K562 (cell line): Measurements from ENCODE around the gene RNPEPL1. TPM values are rescaled to one million over a fixed set of nuclear protein-coding genes. Genes with fewer than 3 reads are reported as not detected.

Experiments used
- ATAC-seq: fragments of 200-7000 bp; cut with Tn5 transposase; 3 replicates; pipeline ENCODE4 v1.9.1; 2020; ENCODE audit warnings: moderate library complexity
- BruUV-seq: library from RNA; stranded (reverse); fragments of 400-500 nt; replicated peaks from 2 replicates; lab custom pipeline; 2021; lab: Mats Ljungman, UMichigan
- CTCF ChIA-PET: fragments of 300-600 bp; formaldehyde crosslinking; extraction: SDS; loops from one replicate; lab custom pipeline; 2021; ENCODE audit warnings: low intra/inter-chr PET ratio; lab: Yijun Ruan, JAX
- POLR2A ChIA-PET: fragments of 300-600, 350-650 bp; sonication (Branson Sonifier 250); formaldehyde crosslinking; extraction: SDS; loops from one replicate; lab custom pipeline; 2021; ENCODE audit warnings: antibody characterized with exemption, inconsistent platforms; lab: Yijun Ruan, JAX
- DNase-seq, 4 experiments: peaks; one replicate each; pipeline versions ENCODE4 v3.0.0 to v3.0.0-alpha.2; 2011 to 2018; ENCODE audit warnings: low spot score in 3 of 4, mixed read lengths in 3 of 4; ENCODE audit errors: extremely low read depth in 1 of 4
- FAIRE-seq: peaks from 2 replicates; lab custom pipeline; 2011; peaks lifted over from hg19 to GRCh38; lab: Jason Lieb, UNC
- H2AFZ ChIP-seq: 2 replicates; pipeline ENCODE4 v1.6.0; 2011; ENCODE audit warnings: low read depth, low read length, control low read depth, inconsistent platforms
- H3K27ac ChIP-seq: fragments of 200-600 bp; 3 replicates; pipeline ENCODE4 v1.8.0; 2011; ENCODE audit warnings: low read depth, mild to moderate bottlenecking, control low read depth, inconsistent platforms, low read length, moderate library complexity, mixed read lengths; ENCODE audit errors: extremely low read depth
- H3K27me3 ChIP-seq, 2 experiments: fragments of 300-600 bp in 1 of 2; 2 replicates in 1 of 2; 3 replicates in 1 of 2; pipeline versions ENCODE4 v1.6.0 to v1.8.0; 2011; ENCODE audit warnings: inconsistent platforms in 2 of 2, low read length in 2 of 2, mild to moderate bottlenecking in 1 of 2, mixed read lengths in 1 of 2, moderate library complexity in 1 of 2; ENCODE audit not compliant: control insufficient read depth in 2 of 2, insufficient read depth in 2 of 2
- H3K36me3 ChIP-seq: fragments of 300-600 bp; 3 replicates; pipeline ENCODE4 v1.8.0; 2011; ENCODE audit warnings: mild to moderate bottlenecking, low read length, inconsistent platforms; ENCODE audit not compliant: control insufficient read depth, insufficient read depth
- H3K4me1 ChIP-seq, 2 experiments: fragments of 200-600 bp in 1 of 2; replicated peaks in 1 of 2; 2 replicates in 1 of 2; 3 replicates in 1 of 2; pipeline versions ENCODE4 v1.5.1 to v1.8.0; 2011; ENCODE audit warnings: inconsistent platforms in 2 of 2, low read length in 2 of 2, mild to moderate bottlenecking in 1 of 2, mixed read lengths in 1 of 2, moderate library complexity in 1 of 2; ENCODE audit not compliant: control insufficient read depth in 2 of 2, insufficient read depth in 2 of 2
- H3K4me2 ChIP-seq: 2 replicates; pipeline ENCODE4 v1.6.1; 2011; ENCODE audit warnings: low read length, control low read depth, inconsistent platforms, mixed read lengths; ENCODE audit not compliant: insufficient read depth
- H3K4me3 ChIP-seq: fragments of 200-600 bp; sonication (generic), shearing (Covaris generic); 2 replicates; pipeline ENCODE4 v1.5.1; 2016; ENCODE audit warnings: control low read depth, inconsistent platforms
- H3K79me2 ChIP-seq: fragments of 200-600 bp; 3 replicates; pipeline ENCODE4 v1.8.0; 2011; ENCODE audit warnings: low read length, inconsistent platforms; ENCODE audit not compliant: control insufficient read depth, insufficient read depth
- H3K9ac ChIP-seq, 2 experiments: 2 replicates each; pipeline versions ENCODE4 v1.6.0 to v1.6.1; 2011; ENCODE audit warnings: low read depth in 2 of 2, low read length in 2 of 2, control low read depth in 1 of 2, inconsistent platforms in 1 of 2, mild to moderate bottlenecking in 1 of 2, mixed read lengths in 1 of 2; ENCODE audit not compliant: insufficient read depth in 1 of 2
- H3K9me1 ChIP-seq: one replicate; pipeline ENCODE4 v1.6.0; 2011; ENCODE audit warnings: inconsistent platforms, mild to moderate bottlenecking, low read length, moderate library complexity; ENCODE audit not compliant: control insufficient read depth, insufficient read depth
- H3K9me3 ChIP-seq: replicated peaks from 2 replicates; pipeline ENCODE4 v1.5.1; 2011; ENCODE audit warnings: low read depth, low read length, inconsistent platforms; ENCODE audit not compliant: control insufficient read depth, insufficient read depth
- H4K20me1 ChIP-seq: replicated peaks from 2 replicates; pipeline ENCODE4 v1.6.1; 2011; ENCODE audit warnings: low read length, inconsistent platforms, mixed read lengths; ENCODE audit not compliant: control insufficient read depth, insufficient read depth
- ARHGAP35 ChIP-seq: fragments of 450-650 bp; IDR thresholded peaks from 2 replicates; pipeline ENCODE4 v1.6.1; 2018; ENCODE audit not compliant: partially characterized antibody
- ATF1 ChIP-seq, 2 experiments: fragments of 450-650 bp in 1 of 2; IDR thresholded peaks; 2 replicates each; pipeline ENCODE4 v1.6.1; 2016; ENCODE audit warnings: missing compliant biosample characterization in 1 of 2, missing genetic modification characterization in 1 of 2
- CCAR2 ChIP-seq: fragments of 200-400 bp; formaldehyde crosslinking; IDR thresholded peaks from 2 replicates; pipeline ENCODE4 v1.6.1; 2017; ENCODE audit warnings: mild to moderate bottlenecking, low read depth, low read length
- CREBBP ChIP-seq: IDR thresholded peaks from one replicate; pipeline ENCODE4 v1.6.1; 2012; ENCODE audit warnings: low read depth, mild to moderate bottlenecking, control low read depth, inconsistent platforms, low read length
- ETV6 ChIP-seq, 3 experiments: fragments of 150-350 bp in 1 of 3; sonication (generic) in 1 of 3; formaldehyde crosslinking in 1 of 3; IDR thresholded peaks; 2 replicates each; pipeline versions ENCODE4 v1.6.1 to v1.8.0; 2014 to 2022; ENCODE audit warnings: borderline replicate concordance in 2 of 3, low read depth in 2 of 3, antibody characterized with exemption in 1 of 3, low read length in 1 of 3, mild to moderate bottlenecking in 1 of 3, missing genetic modification reagents in 1 of 3
- FOXJ3 ChIP-seq: sonication (generic); formaldehyde crosslinking; IDR thresholded peaks from 2 replicates; pipeline ENCODE4 v1.4.0; 2020; ENCODE audit warnings: mild to moderate bottlenecking, missing genetic modification reagents
- MYNN ChIP-seq, 2 experiments: sonication (generic); formaldehyde crosslinking in 1 of 2; IDR thresholded peaks; 2 replicates each; pipeline versions ENCODE4 v1.5.0 to v1.6.1; 2016 to 2020; ENCODE audit warnings: antibody characterized with exemption in 1 of 2, missing genetic modification reagents in 1 of 2
- PHTF2 ChIP-seq: fragments of 250-450 bp; sonication (Bioruptor Pico); IDR thresholded peaks from 2 replicates; pipeline ENCODE4 v1.5.0; 2021; ENCODE audit warnings: mild to moderate bottlenecking
- PPARD ChIP-seq: fragments of 250-450 bp; sonication (Bioruptor Pico); IDR thresholded peaks from 2 replicates; pipeline ENCODE4 v1.8.0; 2022; ENCODE audit warnings: inconsistent platforms, mild to moderate bottlenecking, moderate library complexity
- PURB ChIP-seq: sonication (generic); formaldehyde crosslinking; IDR thresholded peaks from 2 replicates; pipeline ENCODE4 v1.9.0; 2021; ENCODE audit warnings: low read depth, mild to moderate bottlenecking, missing genetic modification reagents
- SLC30A9 ChIP-seq: fragments of 250-450 bp; sonication (Bioruptor Pico); IDR thresholded peaks from 2 replicates; pipeline ENCODE4 v1.8.0; 2022; ENCODE audit warnings: mild to moderate bottlenecking, moderate library complexity
- SREBF2 ChIP-seq: sonication (generic); formaldehyde crosslinking; IDR thresholded peaks from 2 replicates; pipeline ENCODE4 v1.4.0; 2020; ENCODE audit warnings: mild to moderate bottlenecking, missing genetic modification reagents
- ZFPM2 ChIP-seq: fragments of 250-450 bp; sonication (Bioruptor Pico); IDR thresholded peaks from 2 replicates; pipeline ENCODE4 v1.5.1; 2022; ENCODE audit warnings: mild to moderate bottlenecking
- WGBS: fragments of 100-300 bp; shearing (Covaris generic); methylation state at CpG from one replicate; pipeline ENCODE4 v1.1.6; 2016; ENCODE audit warnings: low coverage, mixed read lengths; ENCODE audit not compliant: insufficient coverage; ENCODE audit errors: missing lambda C conversion rate; 5-methylcytosine and 5-hydroxymethylcytosine counted together
- in situ Hi-C: fragments of 300-500 bp; cut with MboI; formaldehyde crosslinking; loops from 4 replicates; pipeline ENCODE4 v1.15.0; 2018; ENCODE audit warnings: inconsistent platforms, mixed read lengths
- intact Hi-C: fragments of 100-400 bp; cut with micrococcal nuclease; formaldehyde crosslinking; loops from 2 replicates; pipeline ENCODE4 v1.14.2; 2022
- polyA plus RNA-seq, 8 experiments: library from polyadenylated mRNA; depleted of rRNA in 4 of 8; stranded (reverse) in 5 of 8; unstranded in 3 of 8; fragments of >200 nt; fragmentation: Nextera tagmentation in 2 of 8; fragmentation: Illumina TruSeq in 1 of 8; extraction: Ambion mirVana in 2 of 8; extraction: Trizol in 1 of 8; gene quantifications; 2 replicates each; pipeline versions ENCODE4 v1.2.1 to v1.2.3, GENCODE V29; 2011 to 2014; ENCODE audit warnings: inconsistent platforms in 1 of 8, missing spikeins in 1 of 8
- total RNA-seq, 7 experiments: library from RNA; depleted of rRNA in 6 of 7; stranded (reverse); fragments of >200 nt in 6 of 7; fragmentation: Illumina TruSeq in 2 of 7; extraction: Trizol in 2 of 7; gene quantifications; 2 replicates each; pipeline versions ENCODE4 v1.2.1 to v1.2.3, GENCODE V29; 2011 to 2021; ENCODE audit warnings: low replicate concordance in 1 of 7
- TF ChIP-seq, protein P1 (sequence below): fragments of 250-450 bp; sonication (Bioruptor Pico); IDR thresholded peaks from 2 replicates; pipeline ENCODE4 v1.4.0; 2020; ENCODE audit warnings: mild to moderate bottlenecking, moderate library complexity
- TF ChIP-seq, protein P2 (sequence below): IDR thresholded peaks from 3 replicates; pipeline ENCODE4 v1.6.1; 2011; ENCODE audit warnings: borderline replicate concordance, mild to moderate bottlenecking; ENCODE audit not compliant: insufficient read length, insufficient read depth
- TF ChIP-seq, protein P3 (sequence below): sonication (generic); formaldehyde crosslinking; IDR thresholded peaks from 2 replicates; pipeline ENCODE4 v1.8.1; 2023; ENCODE audit warnings: mild to moderate bottlenecking, missing genetic modification reagents, moderate library complexity

The RNPEPL1 gene
- total and polyA plus RNA-seq, 9 of the 15 experiments (the other 6 are each of a cell fraction or from before 2014, with no cell fraction given) = 0.07 to 38.7 (median 5.6) TPM

DNA sequence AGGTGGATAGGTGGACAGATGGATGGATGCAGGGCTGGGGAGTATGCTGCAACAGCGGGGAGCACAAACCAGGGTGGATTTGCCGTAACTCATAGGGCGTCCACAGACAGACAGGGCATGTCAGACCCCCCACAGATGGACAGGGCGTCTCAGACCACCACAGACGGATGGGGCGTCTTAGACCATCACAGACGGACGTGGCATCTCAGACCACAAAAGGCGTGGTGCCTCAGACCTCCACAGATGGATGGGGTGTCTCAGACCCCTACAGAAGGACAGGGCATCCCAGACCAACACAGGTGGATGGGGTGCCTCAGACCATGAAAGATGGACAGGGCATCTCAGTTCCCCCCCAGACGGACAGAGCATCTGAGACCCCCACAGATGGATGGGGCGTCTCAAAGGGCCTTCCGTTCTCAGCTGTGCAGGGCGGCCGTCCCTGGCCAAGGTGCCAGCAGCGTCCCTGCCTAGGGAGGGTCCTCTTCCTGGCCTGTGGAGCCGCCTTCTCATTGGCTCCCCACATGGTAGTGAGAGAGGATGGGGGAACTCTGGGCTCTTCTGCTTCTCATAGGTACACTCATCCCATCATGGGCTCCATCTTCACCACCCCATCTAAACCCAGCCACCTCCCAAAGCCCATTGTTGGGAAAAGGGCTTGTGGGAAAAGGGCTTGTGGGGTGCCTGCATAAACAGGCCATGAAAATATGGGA, 12.6 kb upstream of the RNPEPL1 start:
- no peaks in the 10 kb centered on the region for H4K20me1 ChIP-seq
- WGBS = 97% methylated on average over 10 of the region's 16 CpGs
- intact Hi-C loops (no loop called here), in situ Hi-C loops (no loop called here)
- no peak for DNase-seq
- H3K9me1 ChIP-seq = no peaks in the 10 kb centered on the region
- no peak overlapping the region for H3K4me3 ChIP-seq
- H3K9me3 ChIP-seq = peaks cover 3% of the 10 kb centered on the region; the same call in 1 of the 2 replicates
- H3K36me3 ChIP-seq = peaks cover 53% of the 10 kb centered on the region
- H3K27me3 ChIP-seq = no peaks in the 10 kb centered on the region
- CTCF ChIA-PET = no interaction called here
- peaks cover 51% of the 10 kb centered on the region for H3K79me2 ChIP-seq
- BruUV-seq = no TSS peak
- ATAC-seq = no peak
- no peak for FAIRE-seq
- no peak overlapping the region for H3K9ac ChIP-seq
- POLR2A ChIA-PET = interaction anchor here (1.1 kb wide), 1 partner anchor 34 kb away, joined by 4 read pairs; no protein-coding TSS in a partner anchor
- H3K4me2 ChIP-seq = no peak overlapping the region
- H3K4me1 ChIP-seq = peaks cover 9 to 31% of the 10 kb centered on the region in 2 experiments; a peak in 4 of 5 replicates
- H3K27ac ChIP-seq = no peak overlapping the region
- H2AFZ ChIP-seq = no peak overlapping the region
- TF ChIP-seq, protein P1, sequence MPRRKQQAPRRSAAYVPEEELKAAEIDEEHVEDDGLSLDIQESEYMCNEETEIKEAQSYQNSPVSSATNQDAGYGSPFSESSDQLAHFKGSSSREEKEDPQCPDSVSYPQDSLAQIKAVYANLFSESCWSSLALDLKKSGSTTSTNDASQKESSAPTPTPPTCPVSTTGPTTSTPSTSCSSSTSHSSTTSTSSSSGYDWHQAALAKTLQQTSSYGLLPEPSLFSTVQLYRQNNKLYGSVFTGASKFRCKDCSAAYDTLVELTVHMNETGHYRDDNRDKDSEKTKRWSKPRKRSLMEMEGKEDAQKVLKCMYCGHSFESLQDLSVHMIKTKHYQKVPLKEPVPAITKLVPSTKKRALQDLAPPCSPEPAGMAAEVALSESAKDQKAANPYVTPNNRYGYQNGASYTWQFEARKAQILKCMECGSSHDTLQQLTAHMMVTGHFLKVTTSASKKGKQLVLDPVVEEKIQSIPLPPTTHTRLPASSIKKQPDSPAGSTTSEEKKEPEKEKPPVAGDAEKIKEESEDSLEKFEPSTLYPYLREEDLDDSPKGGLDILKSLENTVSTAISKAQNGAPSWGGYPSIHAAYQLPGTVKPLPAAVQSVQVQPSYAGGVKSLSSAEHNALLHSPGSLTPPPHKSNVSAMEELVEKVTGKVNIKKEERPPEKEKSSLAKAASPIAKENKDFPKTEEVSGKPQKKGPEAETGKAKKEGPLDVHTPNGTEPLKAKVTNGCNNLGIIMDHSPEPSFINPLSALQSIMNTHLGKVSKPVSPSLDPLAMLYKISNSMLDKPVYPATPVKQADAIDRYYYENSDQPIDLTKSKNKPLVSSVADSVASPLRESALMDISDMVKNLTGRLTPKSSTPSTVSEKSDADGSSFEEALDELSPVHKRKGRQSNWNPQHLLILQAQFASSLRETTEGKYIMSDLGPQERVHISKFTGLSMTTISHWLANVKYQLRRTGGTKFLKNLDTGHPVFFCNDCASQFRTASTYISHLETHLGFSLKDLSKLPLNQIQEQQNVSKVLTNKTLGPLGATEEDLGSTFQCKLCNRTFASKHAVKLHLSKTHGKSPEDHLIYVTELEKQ = no peak
- TF ChIP-seq CREBBP (no peak), FOXJ3 (no peak), PPARD (CRISPR knock-in tag) (no peak), ETV6 (IDR thresholded peaks at IDR 0.05; ENCODE audit: borderline replicate concordance in 1 of 2, low read depth in 2 of 2, low read length in 1 of 2) (no peak), ETV6 (CRISPR knock-in tag; IDR thresholded peaks at IDR 0.05; ENCODE audit: borderline replicate concordance) (no peak), ZFPM2 (CRISPR knock-in tag) (no peak), SLC30A9 (CRISPR knock-in tag) (no peak), MYNN (IDR thresholded peaks at IDR 0.05) (no peak), MYNN (CRISPR knock-in tag; IDR thresholded peaks at IDR 0.05) (no peak), PHTF2 (CRISPR knock-in tag) (no peak), ARHGAP35 (no peak), ATF1 (CRISPR knock-in tag; IDR thresholded peaks at IDR 0.05) (no peak), ATF1 (tag; IDR thresholded peaks at IDR 0.05) (no peak), SREBF2 (CRISPR knock-in tag) (no peak), CCAR2 (no peak), PURB (no peak)
- TF ChIP-seq, protein P2, sequence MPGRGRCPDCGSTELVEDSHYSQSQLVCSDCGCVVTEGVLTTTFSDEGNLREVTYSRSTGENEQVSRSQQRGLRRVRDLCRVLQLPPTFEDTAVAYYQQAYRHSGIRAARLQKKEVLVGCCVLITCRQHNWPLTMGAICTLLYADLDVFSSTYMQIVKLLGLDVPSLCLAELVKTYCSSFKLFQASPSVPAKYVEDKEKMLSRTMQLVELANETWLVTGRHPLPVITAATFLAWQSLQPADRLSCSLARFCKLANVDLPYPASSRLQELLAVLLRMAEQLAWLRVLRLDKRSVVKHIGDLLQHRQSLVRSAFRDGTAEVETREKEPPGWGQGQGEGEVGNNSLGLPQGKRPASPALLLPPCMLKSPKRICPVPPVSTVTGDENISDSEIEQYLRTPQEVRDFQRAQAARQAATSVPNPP = no peak
- TF ChIP-seq, protein P3, sequence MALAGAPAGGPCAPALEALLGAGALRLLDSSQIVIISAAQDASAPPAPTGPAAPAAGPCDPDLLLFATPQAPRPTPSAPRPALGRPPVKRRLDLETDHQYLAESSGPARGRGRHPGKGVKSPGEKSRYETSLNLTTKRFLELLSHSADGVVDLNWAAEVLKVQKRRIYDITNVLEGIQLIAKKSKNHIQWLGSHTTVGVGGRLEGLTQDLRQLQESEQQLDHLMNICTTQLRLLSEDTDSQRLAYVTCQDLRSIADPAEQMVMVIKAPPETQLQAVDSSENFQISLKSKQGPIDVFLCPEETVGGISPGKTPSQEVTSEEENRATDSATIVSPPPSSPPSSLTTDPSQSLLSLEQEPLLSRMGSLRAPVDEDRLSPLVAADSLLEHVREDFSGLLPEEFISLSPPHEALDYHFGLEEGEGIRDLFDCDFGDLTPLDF (CRISPR knock-in tag) = no peak
